Osteoblast (primary cell): Measurements from ENCODE around the gene PRMT6. TPM values are rescaled to one million over a fixed set of nuclear protein-coding genes. Genes with fewer than 3 reads are reported as not detected.

Experiments used
- DNase-seq: peaks from one replicate; pipeline ENCODE4 v3.0.0; 2011; ENCODE audit warnings: low spot score, mixed read lengths; ENCODE audit not compliant: insufficient read length; ENCODE audit errors: missing footprints
- H2AFZ ChIP-seq: 2 replicates; pipeline ENCODE4 v1.6.0; 2011; ENCODE audit warnings: mild to moderate bottlenecking, low read length
- H3K27ac ChIP-seq: 2 replicates; pipeline ENCODE4 v1.5.1; 2011; ENCODE audit warnings: mild to moderate bottlenecking, low read depth, low read length, moderate library complexity
- H3K27me3 ChIP-seq: 2 replicates; pipeline ENCODE4 v1.6.0; 2012; ENCODE audit warnings: mild to moderate bottlenecking, control low read depth, inconsistent platforms, low read length, moderate library complexity; ENCODE audit not compliant: insufficient read depth
- H3K36me3 ChIP-seq: 2 replicates; pipeline ENCODE4 v1.5.1; 2011; ENCODE audit warnings: mild to moderate bottlenecking, low read length, control low read depth, moderate library complexity; ENCODE audit not compliant: insufficient read depth
- H3K4me1 ChIP-seq: 2 replicates; pipeline ENCODE4 v1.5.1; 2011; ENCODE audit warnings: mild to moderate bottlenecking, low read length, control low read depth, moderate library complexity; ENCODE audit not compliant: insufficient read depth
- H3K4me2 ChIP-seq: 2 replicates; pipeline ENCODE4 v1.6.0; 2011; ENCODE audit warnings: mild to moderate bottlenecking, low read length; ENCODE audit not compliant: insufficient read depth
- H3K4me3 ChIP-seq: fragments of 200-600 bp; sonication (generic); 3 replicates; pipeline ENCODE4 v1.5.1; 2012; ENCODE audit warnings: mild to moderate bottlenecking, low read length, inconsistent platforms; ENCODE audit not compliant: insufficient read depth
- H3K79me2 ChIP-seq: 2 replicates; pipeline ENCODE4 v1.6.0; 2012; ENCODE audit warnings: mild to moderate bottlenecking, low read length, control low read depth, inconsistent platforms; ENCODE audit not compliant: insufficient read depth
- H3K9me3 ChIP-seq: 2 replicates; pipeline ENCODE4 v1.5.1; 2011; ENCODE audit warnings: low read depth, low read length, control low read depth
- H4K20me1 ChIP-seq: 2 replicates; pipeline ENCODE4 v1.6.0; 2012; ENCODE audit warnings: mild to moderate bottlenecking, low read length, control low read depth; ENCODE audit not compliant: insufficient read depth
- CTCF ChIP-seq: IDR thresholded peaks from 2 replicates; pipeline ENCODE4 v1.5.1; 2011; ENCODE audit warnings: mild to moderate bottlenecking, low read depth, low read length, moderate library complexity; ENCODE audit errors: extremely low read depth
- total RNA-seq: library from RNA; depleted of rRNA; stranded (reverse); fragments of >200 nt; gene quantifications from 2 replicates; pipeline ENCODE4 v1.2.3, GENCODE V29; 2012

Gene PRMT6
- total RNA-seq, 1 donor = 22.4 TPM

- H3K4me3 ChIP-seq = no peak overlapping the region
Observed at GRCh38 chr1:107058245-107059032, 2.0 kb downstream of the PRMT6 start.

GRCh38 chr1:107061886-107062285 lies 5.4 kb downstream of the PRMT6 start:
- no peak overlapping the region for H3K4me3 ChIP-seq
- DNase-seq = no peak
- no peaks in the 10 kb centered on the region for H3K9me3 ChIP-seq
- H2AFZ ChIP-seq = no peak overlapping the region
- H3K4me1 ChIP-seq = peaks cover 11% of the 10 kb centered on the region
- TF ChIP-seq CTCF = no peak
- H3K79me2 ChIP-seq = peaks cover 12% of the 10 kb centered on the region
- no peak overlapping the region for H3K27ac ChIP-seq
- H4K20me1 ChIP-seq = peaks cover 2% of the 10 kb centered on the region
- no peak overlapping the region for H3K4me2 ChIP-seq
- peaks cover 3% of the 10 kb centered on the region for H3K36me3 ChIP-seq
- H3K27me3 ChIP-seq = no peaks in the 10 kb centered on the region

More at GRCh38 chr1:107058245-107059032, 2.0 kb downstream of the PRMT6 start:
- Histone ChIP-seq H3K4me1 (peaks cover 11% of the 10 kb centered on the region), H3K79me2 (peaks cover 16% of the 10 kb centered on the region), H3K27me3 (no peaks in the 10 kb centered on the region), H3K36me3 (peaks cover 3% of the 10 kb centered on the region), H3K9me3 (no peaks in the 10 kb centered on the region), H3K27ac (no peak overlapping the region), H3K4me2 (peak overlapping the region; percentile 91), H4K20me1 (peaks cover 2% of the 10 kb centered on the region), H2AFZ (no peak overlapping the region)
- TF ChIP-seq CTCF = no peak
- DNase-seq = no peak

GRCh38 chr1:107073493-107073892 lies 17.0 kb downstream of the PRMT6 start:
- Histone ChIP-seq H3K4me2 (no peak overlapping the region), H3K36me3 (no peaks in the 10 kb centered on the region), H3K4me1 (peaks cover 8% of the 10 kb centered on the region), H3K27me3 (no peaks in the 10 kb centered on the region), H3K4me3 (no peak overlapping the region), H2AFZ (no peak overlapping the region), H3K27ac (no peak overlapping the region), H3K79me2 (no peaks in the 10 kb centered on the region), H4K20me1 (no peaks in the 10 kb centered on the region), H3K9me3 (no peaks in the 10 kb centered on the region)
- DNase-seq = no peak
- TF ChIP-seq CTCF = no peak

GRCh38 chr1:107076841-107077240 lies 20.4 kb downstream of the PRMT6 start:
- peak; percentile 65 for DNase-seq
- Histone ChIP-seq H3K27me3 (no peaks in the 10 kb centered on the region), H3K4me3 (no peak overlapping the region), H2AFZ (no peak overlapping the region), H3K9me3 (no peaks in the 10 kb centered on the region), H3K79me2 (no peaks in the 10 kb centered on the region), H4K20me1 (no peaks in the 10 kb centered on the region), H3K4me1 (peaks cover 8% of the 10 kb centered on the region), H3K36me3 (no peaks in the 10 kb centered on the region), H3K27ac (peak overlapping the region; percentile 35), H3K4me2 (no peak overlapping the region)
- no peak for TF ChIP-seq CTCF
